ENCODE results near the gene PPARG. TPM values are rescaled to one million over a fixed set of nuclear protein-coding genes. Genes with fewer than 3 reads are reported as not detected.
A peak's percentile ranks its signal among the peaks of the same experiment; 100 is the strongest.

The PPARG gene
- total and polyA plus RNA-seq, 9 donors = 2.0 to 7.5 (median 3.5) TPM

GRCh38 chr3:12308517-12308916 is 19.6 kb downstream of the PPARG start:
- Histone ChIP-seq H3K4me1 (ENCODE audit: control insufficient read depth, insufficient read depth, low read length) (no peaks in the 10 kb centered on the region), H3K36me3 (ENCODE audit: control insufficient read depth, insufficient read depth, low read length) (no peaks in the 10 kb centered on the region), H3K27ac (ENCODE audit: low read length) (no peak overlapping the region), H3K27me3 (ENCODE audit: control insufficient read depth, insufficient read depth, low read length) (no peaks in the 10 kb centered on the region), H3K4me3 (ENCODE audit: low read length) (no peak overlapping the region), H3K9me3 (replicated peaks; ENCODE audit: control insufficient read depth, low read depth, low read length) (no peaks in the 10 kb centered on the region)
- no peak for DNase-seq

- Histone ChIP-seq H3K36me3 (ENCODE audit: control insufficient read depth, insufficient read depth, low read length) (no peaks in the 10 kb centered on the region), H3K27ac (ENCODE audit: low read length) (no peak overlapping the region), H3K27me3 (ENCODE audit: control insufficient read depth, insufficient read depth, low read length) (no peaks in the 10 kb centered on the region), H3K4me3 (ENCODE audit: low read length) (no peak overlapping the region), H3K4me1 (ENCODE audit: control insufficient read depth, insufficient read depth, low read length) (no peaks in the 10 kb centered on the region), H3K9me3 (replicated peaks; ENCODE audit: control insufficient read depth, low read depth, low read length) (no peaks in the 10 kb centered on the region)
- DNase-seq = no peak
- WGBS (ENCODE audit: insufficient coverage) = 52% methylated on average over 2 of the region's 4 CpGs
Observed at GRCh38 chr3:12309716-12310115, 20.8 kb downstream of the PPARG start.

- no peak overlapping the region for H3K27ac ChIP-seq (ENCODE audit: low read length)
- WGBS (ENCODE audit: insufficient coverage) = no CpG with 5 or more reads among the region's 1 CpG
- no peak for DNase-seq
- H3K9me3 ChIP-seq (replicated peaks; ENCODE audit: control insufficient read depth, low read depth, low read length) = no peaks in the 10 kb centered on the region
- no peaks in the 10 kb centered on the region for H3K27me3 ChIP-seq (ENCODE audit: control insufficient read depth, insufficient read depth, low read length)
- H3K4me3 ChIP-seq (ENCODE audit: low read length) = no peak overlapping the region
- no peaks in the 10 kb centered on the region for H3K4me1 ChIP-seq (ENCODE audit: control insufficient read depth, insufficient read depth, low read length)
- H3K36me3 ChIP-seq (ENCODE audit: control insufficient read depth, insufficient read depth, low read length) = no peaks in the 10 kb centered on the region
Observed at GRCh38 chr3:12312010-12312409, 23.1 kb downstream of the PPARG start.

GRCh38 chr3:12313519-12313918 is 24.6 kb downstream of the PPARG start:
- Histone ChIP-seq H3K4me1 (ENCODE audit: control insufficient read depth, insufficient read depth, low read length) (no peaks in the 10 kb centered on the region), H3K27me3 (ENCODE audit: control insufficient read depth, insufficient read depth, low read length) (no peaks in the 10 kb centered on the region), H3K4me3 (ENCODE audit: low read length) (no peak overlapping the region), H3K9me3 (replicated peaks; ENCODE audit: control insufficient read depth, low read depth, low read length) (no peaks in the 10 kb centered on the region), H3K36me3 (ENCODE audit: control insufficient read depth, insufficient read depth, low read length) (no peaks in the 10 kb centered on the region), H3K27ac (ENCODE audit: low read length) (no peak overlapping the region)
- no peak for DNase-seq
- no CpG with 5 or more reads among the region's 2 CpGs for WGBS (ENCODE audit: insufficient coverage)

GRCh38 chr3:12316253-12316652 is 27.4 kb downstream of the PPARG start:
- WGBS (ENCODE audit: insufficient coverage) = 69% methylated on average over 3 of the region's 4 CpGs
- H3K4me1 ChIP-seq (ENCODE audit: control insufficient read depth, insufficient read depth, low read length) = no peaks in the 10 kb centered on the region
- no peaks in the 10 kb centered on the region for H3K27me3 ChIP-seq (ENCODE audit: control insufficient read depth, insufficient read depth, low read length)
- no peak overlapping the region for H3K4me3 ChIP-seq (ENCODE audit: low read length)
- DNase-seq = no peak
- no peaks in the 10 kb centered on the region for H3K36me3 ChIP-seq (ENCODE audit: control insufficient read depth, insufficient read depth, low read length)
- H3K9me3 ChIP-seq (replicated peaks; ENCODE audit: control insufficient read depth, low read depth, low read length) = no peaks in the 10 kb centered on the region
- H3K27ac ChIP-seq (ENCODE audit: low read length) = no peak overlapping the region

GRCh38 chr3:12316729-12317351 is 28.0 kb downstream of the PPARG start:
- Histone ChIP-seq H3K9me3 (replicated peaks; ENCODE audit: control insufficient read depth, low read depth, low read length) (no peaks in the 10 kb centered on the region), H3K27ac (ENCODE audit: low read length) (no peak overlapping the region)

GRCh38 chr3:12317914-12318313 is 29.0 kb downstream of the PPARG start:
- Histone ChIP-seq H3K27ac (ENCODE audit: low read length) (no peak overlapping the region), H3K36me3 (ENCODE audit: control insufficient read depth, insufficient read depth, low read length) (no peaks in the 10 kb centered on the region), H3K4me1 (ENCODE audit: control insufficient read depth, insufficient read depth, low read length) (no peaks in the 10 kb centered on the region), H3K27me3 (ENCODE audit: control insufficient read depth, insufficient read depth, low read length) (no peaks in the 10 kb centered on the region), H3K9me3 (replicated peaks; ENCODE audit: control insufficient read depth, low read depth, low read length) (no peaks in the 10 kb centered on the region), H3K4me3 (ENCODE audit: low read length) (no peak overlapping the region)
- 100% methylated on average over 1 of the region's 5 CpGs for WGBS (ENCODE audit: insufficient coverage)
- DNase-seq = no peak

More at GRCh38 chr3:12316729-12317351, 28.0 kb downstream of the PPARG start:
- H3K4me3 ChIP-seq (ENCODE audit: low read length) = no peak overlapping the region
- no peaks in the 10 kb centered on the region for H3K4me1 ChIP-seq (ENCODE audit: control insufficient read depth, insufficient read depth, low read length)
- WGBS (ENCODE audit: insufficient coverage) = no CpG with 5 or more reads among the region's 4 CpGs
- H3K27me3 ChIP-seq (ENCODE audit: control insufficient read depth, insufficient read depth, low read length) = no peaks in the 10 kb centered on the region
- H3K36me3 ChIP-seq (ENCODE audit: control insufficient read depth, insufficient read depth, low read length) = no peaks in the 10 kb centered on the region
- no peak for DNase-seq

GRCh38 chr3:12318758-12319621 is 30.1 kb downstream of the PPARG start:
- no peaks in the 10 kb centered on the region for H3K27me3 ChIP-seq (ENCODE audit: control insufficient read depth, insufficient read depth, low read length)
- peak overlapping the region; percentile 32 for H3K27ac ChIP-seq (ENCODE audit: low read length)
- H3K9me3 ChIP-seq (replicated peaks; ENCODE audit: control insufficient read depth, low read depth, low read length) = no peaks in the 10 kb centered on the region
- no peaks in the 10 kb centered on the region for H3K36me3 ChIP-seq (ENCODE audit: control insufficient read depth, insufficient read depth, low read length)
- WGBS (ENCODE audit: insufficient coverage) = no CpG with 5 or more reads among the region's 5 CpGs
- peak; percentile 29 for DNase-seq
- no peak overlapping the region for H3K4me3 ChIP-seq (ENCODE audit: low read length)
- no peaks in the 10 kb centered on the region for H3K4me1 ChIP-seq (ENCODE audit: control insufficient read depth, insufficient read depth, low read length)

- H3K27me3 ChIP-seq (ENCODE audit: control insufficient read depth, insufficient read depth, low read length) = no peaks in the 10 kb centered on the region
- H3K36me3 ChIP-seq (ENCODE audit: control insufficient read depth, insufficient read depth, low read length) = no peaks in the 10 kb centered on the region
- no peak overlapping the region for H3K27ac ChIP-seq (ENCODE audit: low read length)
- no peaks in the 10 kb centered on the region for H3K9me3 ChIP-seq (replicated peaks; ENCODE audit: control insufficient read depth, low read depth, low read length)
- H3K4me3 ChIP-seq (ENCODE audit: low read length) = no peak overlapping the region
- no peaks in the 10 kb centered on the region for H3K4me1 ChIP-seq (ENCODE audit: control insufficient read depth, insufficient read depth, low read length)
- DNase-seq = no peak
- WGBS (ENCODE audit: insufficient coverage) = no CpG with 5 or more reads among the region's 2 CpGs
Observed at GRCh38 chr3:12321015-12321414, 32.1 kb downstream of the PPARG start.

- H3K4me1 ChIP-seq (ENCODE audit: control insufficient read depth, insufficient read depth, low read length) = no peaks in the 10 kb centered on the region
- H3K9me3 ChIP-seq (replicated peaks; ENCODE audit: control insufficient read depth, low read depth, low read length) = no peaks in the 10 kb centered on the region
- no peaks in the 10 kb centered on the region for H3K36me3 ChIP-seq (ENCODE audit: control insufficient read depth, insufficient read depth, low read length)
- WGBS (ENCODE audit: insufficient coverage) = 79% methylated on average over 1 of the region's 2 CpGs
- H3K27me3 ChIP-seq (ENCODE audit: control insufficient read depth, insufficient read depth, low read length) = no peaks in the 10 kb centered on the region
- DNase-seq = no peak
- H3K4me3 ChIP-seq (ENCODE audit: low read length) = no peak overlapping the region
- H3K27ac ChIP-seq (ENCODE audit: low read length) = no peak overlapping the region
Observed at GRCh38 chr3:12323237-12323636, 34.4 kb downstream of the PPARG start.
